ENCODE measurements around the gene SDK1. TPM values are rescaled to one million over a fixed set of nuclear protein-coding genes. Genes with fewer than 3 reads are reported as not detected.

SDK1 gene
- total RNA-seq, 3 donors from 2014 or later (not counting 1 experiment from before 2014, with no cell fraction given) = 0.05 to 0.11 TPM; not detected in 1

GRCh38 chr7:4281231-4281993 lies 980.4 kb downstream of the SDK1 start:
- ATAC-seq (no peak), DNase-seq (no peak)
- no peaks in the 10 kb centered on the region for H3K9me3 ChIP-seq (ENCODE audit: control insufficient read depth, insufficient read depth, low read length)
- Mint-ChIP-seq H3K9me3 (no peaks in the 10 kb centered on the region), H3K4me3 (no peak overlapping the region), H3K36me3 (no peaks in the 10 kb centered on the region), H3K27ac (no peak overlapping the region), H3K27me3 (ENCODE audit: low read depth in 2 of 2) (no peaks in the 10 kb centered on the region), H3K4me1 (no peaks in the 10 kb centered on the region)
- intact Hi-C loops (cut with micrococcal nuclease) = no loop called here
- no peak overlapping the region for H3K27ac ChIP-seq (ENCODE audit: low read length)
- WGBS (ENCODE audit: insufficient coverage) = 72% methylated on average over 9 of the region's 9 CpGs
- no peaks in the 10 kb centered on the region for H3K36me3 ChIP-seq (ENCODE audit: control insufficient read depth, insufficient read depth, low read length)
- no peak overlapping the region for H3K4me3 ChIP-seq (ENCODE audit: low read length)
- no peaks in the 10 kb centered on the region for H3K4me1 ChIP-seq (ENCODE audit: control insufficient read depth, insufficient read depth, low read length)
- H3K27me3 ChIP-seq (ENCODE audit: control insufficient read depth, insufficient read depth, low read length) = no peaks in the 10 kb centered on the region
- TF ChIP-seq CTCF (IDR thresholded peaks at IDR 0.05) = no peak

GRCh38 chr7:4282434-4283223 lies 981.6 kb downstream of the SDK1 start:
- no peak for DNase-seq
- Histone ChIP-seq H3K36me3 (ENCODE audit: control insufficient read depth, insufficient read depth, low read length) (no peaks in the 10 kb centered on the region), H3K27ac (ENCODE audit: low read length) (no peak overlapping the region), H3K27me3 (ENCODE audit: control insufficient read depth, insufficient read depth, low read length) (no peaks in the 10 kb centered on the region), H3K4me1 (ENCODE audit: control insufficient read depth, insufficient read depth, low read length) (no peaks in the 10 kb centered on the region), H3K9me3 (ENCODE audit: control insufficient read depth, insufficient read depth, low read length) (no peaks in the 10 kb centered on the region), H3K4me3 (ENCODE audit: low read length) (no peak overlapping the region)
- no peak for TF ChIP-seq CTCF (IDR thresholded peaks at IDR 0.05)
- H3K27ac Mint-ChIP-seq = no peak overlapping the region
- 90% methylated on average over 14 of the region's 14 CpGs for WGBS (ENCODE audit: insufficient coverage)
- H3K9me3 Mint-ChIP-seq = no peaks in the 10 kb centered on the region
- no peak for ATAC-seq
- no peaks in the 10 kb centered on the region for H3K27me3 Mint-ChIP-seq (ENCODE audit: low read depth in 2 of 2)
- no peaks in the 10 kb centered on the region for H3K4me1 Mint-ChIP-seq
- intact Hi-C loops (cut with micrococcal nuclease) = no loop called here
- no peaks in the 10 kb centered on the region for H3K36me3 Mint-ChIP-seq
- H3K4me3 Mint-ChIP-seq = no peak overlapping the region

GRCh38 chr7:4286351-4286750 lies 985.3 kb downstream of the SDK1 start:
- no peak overlapping the region for H3K27ac ChIP-seq (ENCODE audit: low read length)
- H3K27me3 ChIP-seq (ENCODE audit: control insufficient read depth, insufficient read depth, low read length) = no peaks in the 10 kb centered on the region
- H3K4me1 ChIP-seq (ENCODE audit: control insufficient read depth, insufficient read depth, low read length) = no peaks in the 10 kb centered on the region
- no peaks in the 10 kb centered on the region for H3K36me3 ChIP-seq (ENCODE audit: control insufficient read depth, insufficient read depth, low read length)
- TF ChIP-seq CTCF (IDR thresholded peaks at IDR 0.05) = no peak
- ATAC-seq (no peak), DNase-seq (no peak)
- no peaks in the 10 kb centered on the region for H3K4me1 Mint-ChIP-seq
- H3K27me3 Mint-ChIP-seq (ENCODE audit: low read depth in 2 of 2) = peaks cover 3 to 13% of the 10 kb centered on the region in 2 donors
- no peak overlapping the region for H3K4me3 Mint-ChIP-seq
- H3K9me3 ChIP-seq (ENCODE audit: control insufficient read depth, insufficient read depth, low read length) = no peaks in the 10 kb centered on the region
- H3K9me3 Mint-ChIP-seq = no peaks in the 10 kb centered on the region
- H3K27ac Mint-ChIP-seq = no peak overlapping the region
- 79% methylated on average over 9 of the region's 9 CpGs for WGBS (ENCODE audit: insufficient coverage)
- no peaks in the 10 kb centered on the region for H3K36me3 Mint-ChIP-seq
- intact Hi-C loops (cut with micrococcal nuclease) = no loop called here
- no peak overlapping the region for H3K4me3 ChIP-seq (ENCODE audit: low read length)
